BJ (cell line): ENCODE data around the gene TLDC2. TPM values are rescaled to one million over a fixed set of nuclear protein-coding genes. Genes with fewer than 3 reads are reported as not detected.
A peak's percentile ranks its signal among the peaks of the same experiment; 100 is the strongest.

Source experiments
- CTCF ChIA-PET: fragments of 350-600 bp; formaldehyde crosslinking; extraction: SDS; loops from one replicate; lab custom pipeline; 2021; ENCODE audit warnings: antibody characterized with exemption, inconsistent platforms; lab: Yijun Ruan, JAX
- POLR2A ChIA-PET: fragments of 300-600 bp; sonication (Branson Sonifier 250); formaldehyde crosslinking; extraction: SDS; loops from one replicate; lab custom pipeline; 2021; ENCODE audit warnings: antibody characterized with exemption; lab: Charles Lee
- DNase-seq: peaks from one replicate; pipeline ENCODE4 v3.0.0-alpha.2; 2011; ENCODE audit warnings: low read depth
- H3K27me3 ChIP-seq: 2 replicates; pipeline ENCODE4 v1.6.0; 2011; ENCODE audit warnings: low read length; ENCODE audit not compliant: control insufficient read depth, insufficient read depth
- H3K36me3 ChIP-seq: 2 replicates; pipeline ENCODE4 v1.5.1; 2011; ENCODE audit warnings: low read length; ENCODE audit not compliant: control insufficient read depth, insufficient read depth
- H3K4me3 ChIP-seq: 2 replicates; pipeline ENCODE4 v1.5.1; 2011; ENCODE audit warnings: low read depth, mild to moderate bottlenecking, control low read depth, low read length
- polyA plus RNA-seq: library from polyadenylated mRNA; depleted of rRNA; stranded (reverse); fragments of >200 nt; gene quantifications from 2 replicates; pipeline ENCODE4 v1.2.3, GENCODE V29; 2011
- TF ChIP-seq, protein P1 (sequence below): IDR thresholded peaks from 2 replicates; pipeline ENCODE4 v1.5.1; 2011; ENCODE audit warnings: low read depth, mild to moderate bottlenecking, control low read depth, inconsistent platforms, low read length, moderate library complexity; ENCODE audit not compliant: insufficient read depth

The TLDC2 gene
- polyA plus RNA-seq, 1 experiment: 0.37 TPM

GRCh38 chr20:36887752-36888090, 11.8 kb downstream of the TLDC2 start:
- TF ChIP-seq, protein P1, sequence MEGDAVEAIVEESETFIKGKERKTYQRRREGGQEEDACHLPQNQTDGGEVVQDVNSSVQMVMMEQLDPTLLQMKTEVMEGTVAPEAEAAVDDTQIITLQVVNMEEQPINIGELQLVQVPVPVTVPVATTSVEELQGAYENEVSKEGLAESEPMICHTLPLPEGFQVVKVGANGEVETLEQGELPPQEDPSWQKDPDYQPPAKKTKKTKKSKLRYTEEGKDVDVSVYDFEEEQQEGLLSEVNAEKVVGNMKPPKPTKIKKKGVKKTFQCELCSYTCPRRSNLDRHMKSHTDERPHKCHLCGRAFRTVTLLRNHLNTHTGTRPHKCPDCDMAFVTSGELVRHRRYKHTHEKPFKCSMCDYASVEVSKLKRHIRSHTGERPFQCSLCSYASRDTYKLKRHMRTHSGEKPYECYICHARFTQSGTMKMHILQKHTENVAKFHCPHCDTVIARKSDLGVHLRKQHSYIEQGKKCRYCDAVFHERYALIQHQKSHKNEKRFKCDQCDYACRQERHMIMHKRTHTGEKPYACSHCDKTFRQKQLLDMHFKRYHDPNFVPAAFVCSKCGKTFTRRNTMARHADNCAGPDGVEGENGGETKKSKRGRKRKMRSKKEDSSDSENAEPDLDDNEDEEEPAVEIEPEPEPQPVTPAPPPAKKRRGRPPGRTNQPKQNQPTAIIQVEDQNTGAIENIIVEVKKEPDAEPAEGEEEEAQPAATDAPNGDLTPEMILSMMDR: no peak
- peak overlapping the region; percentile 18; the same call in 1 of the 2 replicates for H3K4me3 ChIP-seq
- no peaks in the 10 kb centered on the region for H3K36me3 ChIP-seq
- POLR2A ChIA-PET: no interaction called here
- H3K27me3 ChIP-seq: 0 out of 2 replicates have a peak, but pooled peaks cover 1% of the 10 kb centered on the region
- CTCF ChIA-PET: interaction anchor here (0.6 to 4.3 kb wide), 12 partner anchors 10 to 311 kb away, joined by 3 to 15 read pairs (median 3); partner anchors contain the start of gene RAB5IF
- DNase-seq: no peak

- DNase-seq: no peak
- Histone ChIP-seq H3K27me3 (no peaks in the 10 kb centered on the region), H3K36me3 (no peaks in the 10 kb centered on the region), H3K4me3 (no peak overlapping the region)
- POLR2A ChIA-PET: no interaction called here
- CTCF ChIA-PET: interaction anchor here (1.2 to 4.3 kb wide), 5 partner anchors 9 to 283 kb away, joined by 3 to 15 read pairs (median 6); partner anchors contain the start of gene RAB5IF
- TF ChIP-seq, protein P1: no peak
Observed at GRCh38 chr20:36888880-36889516, 13.1 kb downstream of the TLDC2 start.

DNA sequence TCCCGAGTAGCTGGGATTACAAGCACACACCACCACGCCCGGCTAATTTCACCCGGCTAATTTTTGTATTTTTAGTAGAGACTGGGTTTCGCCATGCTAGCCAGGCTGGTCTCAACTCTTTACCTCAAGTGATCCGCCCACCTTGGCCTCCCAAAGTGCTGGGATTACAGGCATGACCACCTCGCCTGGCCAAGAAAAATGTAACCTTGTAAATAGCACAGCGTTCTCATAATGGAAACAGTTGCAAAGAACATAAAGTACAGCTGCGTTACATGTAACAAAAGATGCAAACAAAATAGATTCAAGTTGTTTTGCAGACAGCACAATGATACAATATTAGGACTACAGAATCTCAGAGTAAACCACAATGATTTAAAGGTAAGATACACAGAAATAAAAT, 14.6 kb downstream of the TLDC2 start:
- no peak for DNase-seq
- CTCF ChIA-PET: interaction anchor here (0.7 kb wide), 1 partner anchor 29 kb away, joined by 3 read pairs; no protein-coding TSS in a partner anchor
- Histone ChIP-seq H3K36me3 (no peaks in the 10 kb centered on the region), H3K27me3 (no peaks in the 10 kb centered on the region), H3K4me3 (no peak overlapping the region)
- POLR2A ChIA-PET: no interaction called here
- TF ChIP-seq, protein P1: no peak

DNA sequence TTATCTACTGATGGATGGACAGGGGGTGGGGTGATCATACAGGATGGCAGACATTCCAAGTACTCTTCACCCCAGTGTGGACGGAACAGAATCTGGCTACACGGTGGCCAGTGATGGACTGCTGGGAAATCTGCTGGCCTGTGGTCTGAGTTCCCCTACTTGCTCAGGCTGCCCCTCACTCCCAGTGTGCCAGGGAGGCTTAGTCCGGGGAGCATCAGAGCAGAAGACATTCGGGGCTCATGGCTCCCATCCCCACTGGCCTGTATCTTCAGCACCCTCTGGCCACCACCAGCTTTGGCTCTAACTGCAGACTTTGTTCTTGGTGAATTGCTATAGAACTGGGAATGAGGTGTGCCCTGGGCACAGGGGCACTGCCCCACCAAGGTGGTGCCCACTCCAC, 15.3 kb downstream of the TLDC2 start:
- Histone ChIP-seq H3K4me3 (no peak overlapping the region), H3K27me3 (no peaks in the 10 kb centered on the region), H3K36me3 (no peaks in the 10 kb centered on the region)
- ChIA-PET CTCF (no interaction called here), POLR2A (no interaction called here)
- TF ChIP-seq, protein P1: no peak
- DNase-seq: no peak

GRCh38 chr20:36893801-36894200, 17.9 kb downstream of the TLDC2 start:
- TF ChIP-seq, protein P1: no peak
- CTCF ChIA-PET: interaction anchor here (0.6 kb wide), 1 partner anchor 205 kb away, joined by 3 read pairs; no protein-coding TSS in a partner anchor
- Histone ChIP-seq H3K27me3 (no peaks in the 10 kb centered on the region), H3K4me3 (no peak overlapping the region), H3K36me3 (no peaks in the 10 kb centered on the region)
- DNase-seq: no peak
- POLR2A ChIA-PET: no interaction called here
